CD14-positive monocyte (primary cell): ENCODE data around the gene TMEM214. TPM values are rescaled to one million over a fixed set of nuclear protein-coding genes. Genes with fewer than 3 reads are reported as not detected.

Experiments used
- DNase-seq, 3 donors: peaks; one replicate each; pipeline ENCODE4 v3.0.0-alpha.2; 2011 to 2022
- H2AFZ ChIP-seq: 2 replicates; pipeline ENCODE4 v1.6.0; 2012; ENCODE audit warnings: mild to moderate bottlenecking, low read depth, low read length, inconsistent platforms; ENCODE audit not compliant: insufficient read depth, poor library complexity, severe bottlenecking
- H3K27ac ChIP-seq, 2 donors: 1 replicate in 1 of 2; 2 replicates in 1 of 2; pipeline ENCODE4 v1.5.1; 2012 to 2013; ENCODE audit warnings: low read length in 2 of 2, control low read depth in 1 of 2, inconsistent platforms in 1 of 2, low read depth in 1 of 2, mild to moderate bottlenecking in 1 of 2
- H3K27me3 ChIP-seq, 2 donors: one replicate each; pipeline versions ENCODE4 v1.6.0 to v1.6.1; 2011 to 2013; ENCODE audit warnings: low read length in 2 of 2; ENCODE audit not compliant: control insufficient read depth in 2 of 2, insufficient read depth in 2 of 2
- H3K36me3 ChIP-seq, 2 donors: replicated peaks in 1 of 2; 1 replicate in 1 of 2; 2 replicates in 1 of 2; pipeline versions ENCODE4 v1.5.1 to v1.6.1; 2012 to 2013; ENCODE audit warnings: low read length in 2 of 2, control low read depth in 1 of 2, inconsistent platforms in 1 of 2, mild to moderate bottlenecking in 1 of 2; ENCODE audit not compliant: insufficient read depth in 2 of 2, control insufficient read depth in 1 of 2
- H3K4me1 ChIP-seq, 2 donors: 1 replicate in 1 of 2; 2 replicates in 1 of 2; pipeline versions ENCODE4 v1.5.1 to v1.6.1; 2012 to 2013; ENCODE audit warnings: low read length in 2 of 2, control low read depth in 1 of 2, inconsistent platforms in 1 of 2, mild to moderate bottlenecking in 1 of 2, moderate library complexity in 1 of 2; ENCODE audit not compliant: insufficient read depth in 2 of 2, control insufficient read depth in 1 of 2
- H3K4me2 ChIP-seq: replicated peaks from 2 replicates; pipeline ENCODE3; 2012; ENCODE audit warnings: low read length, moderate library complexity, mild to moderate bottlenecking; ENCODE audit not compliant: poor library complexity, severe bottlenecking; ENCODE audit errors: extremely low read depth
- H3K4me3 ChIP-seq, 3 experiments: fragments of 200-600 bp in 1 of 3; sonication (generic) in 1 of 3; replicated peaks in 1 of 3; 1 replicate in 2 of 3; 2 replicates in 1 of 3; pipeline ENCODE4 v1.5.1; 2011 to 2013; ENCODE audit warnings: low read length in 3 of 3, mild to moderate bottlenecking in 3 of 3, control low read depth in 2 of 3, low read depth in 2 of 3, inconsistent platforms in 1 of 3, moderate library complexity in 1 of 3
- H3K79me2 ChIP-seq: 2 replicates; pipeline ENCODE4 v1.6.0; 2012; ENCODE audit warnings: mild to moderate bottlenecking, control low read depth, inconsistent platforms, low read length, moderate library complexity; ENCODE audit not compliant: insufficient read depth
- H3K9ac ChIP-seq: 2 replicates; pipeline ENCODE4 v1.6.0; 2017; ENCODE audit warnings: low read length, mild to moderate bottlenecking; ENCODE audit not compliant: insufficient read depth, poor library complexity, severe bottlenecking
- H3K9me3 ChIP-seq, 2 donors: replicated peaks in 1 of 2; 1 replicate in 1 of 2; 2 replicates in 1 of 2; pipeline versions ENCODE4 v1.5.1 to v1.6.1; 2012 to 2013; ENCODE audit warnings: low read length in 2 of 2, control low read depth in 1 of 2; ENCODE audit not compliant: control insufficient read depth in 1 of 2, insufficient read depth in 1 of 2
- H4K20me1 ChIP-seq: 2 replicates; pipeline ENCODE4 v1.6.0; 2012; ENCODE audit warnings: mild to moderate bottlenecking, low read length, control low read depth, moderate library complexity; ENCODE audit not compliant: insufficient read depth
- H3K27ac Mint-ChIP-seq, 7 donors: one replicate each; pipeline ENCODE4 v1.8.0; 2020; ENCODE audit warnings: mild to moderate bottlenecking in 7 of 7, mixed read lengths in 7 of 7, moderate library complexity in 6 of 7, inconsistent platforms in 2 of 7
- H3K27me3 Mint-ChIP-seq, 3 donors: one replicate each; pipeline ENCODE4 v1.8.0; 2021 to 2022; ENCODE audit warnings: low read depth in 3 of 3, mild to moderate bottlenecking in 3 of 3, mixed read lengths in 3 of 3, moderate library complexity in 3 of 3, inconsistent platforms in 1 of 3
- H3K36me3 Mint-ChIP-seq, 2 donors: one replicate each; pipeline ENCODE4 v1.8.0; 2020; ENCODE audit warnings: mixed read lengths in 2 of 2, inconsistent platforms in 1 of 2, mild to moderate bottlenecking in 1 of 2
- H3K4me1 Mint-ChIP-seq: one replicate; pipeline ENCODE4 v1.8.0; 2020; ENCODE audit warnings: mild to moderate bottlenecking, mixed read lengths
- H3K4me3 Mint-ChIP-seq, 2 donors: one replicate each; pipeline ENCODE4 v1.8.0; 2020; ENCODE audit warnings: mild to moderate bottlenecking in 2 of 2, mixed read lengths in 2 of 2, moderate library complexity in 1 of 2
- H3K9me3 Mint-ChIP-seq, 7 donors: one replicate each; pipeline ENCODE4 v1.8.0; 2020 to 2022; ENCODE audit warnings: mixed read lengths in 7 of 7, mild to moderate bottlenecking in 6 of 7, moderate library complexity in 6 of 7, inconsistent platforms in 2 of 7
- WGBS: methylation state at CpG from one replicate; pipeline ENCODE4 v1.1.5; 2013; ENCODE audit warnings: missing lambda C conversion rate; ENCODE audit not compliant: insufficient coverage; 5-methylcytosine and 5-hydroxymethylcytosine counted together
- intact Hi-C, 2 donors: fragments of 100-400 bp; cut with micrococcal nuclease; formaldehyde crosslinking; loops; one replicate each; pipeline versions ENCODE4 v1.15.0 to v1.15.1; 2023
- polyA plus RNA-seq, 3 donors: library from polyadenylated mRNA; depleted of rRNA in 1 of 3; unstranded in 2 of 3; stranded (reverse) in 1 of 3; fragments of 300-500 nt in 2 of 3; fragments of >200 nt in 1 of 3; fragmentation: Illumina TruSeq in 2 of 3; gene quantifications; 1 replicate in 2 of 3; 2 replicates in 1 of 3; pipeline ENCODE4 v1.2.3, GENCODE V29; 2012 to 2021
- TF ChIP-seq, protein P1 (sequence below): fragments of 200-600 bp; IDR thresholded peaks from one replicate; pipeline ENCODE4 v1.8.0; 2022; ENCODE audit warnings: antibody characterized with exemption, mild to moderate bottlenecking

TMEM214 gene
- polyA plus RNA-seq, 3 donors = 18.3 to 61.7 (median 26.9) TPM

DNA sequence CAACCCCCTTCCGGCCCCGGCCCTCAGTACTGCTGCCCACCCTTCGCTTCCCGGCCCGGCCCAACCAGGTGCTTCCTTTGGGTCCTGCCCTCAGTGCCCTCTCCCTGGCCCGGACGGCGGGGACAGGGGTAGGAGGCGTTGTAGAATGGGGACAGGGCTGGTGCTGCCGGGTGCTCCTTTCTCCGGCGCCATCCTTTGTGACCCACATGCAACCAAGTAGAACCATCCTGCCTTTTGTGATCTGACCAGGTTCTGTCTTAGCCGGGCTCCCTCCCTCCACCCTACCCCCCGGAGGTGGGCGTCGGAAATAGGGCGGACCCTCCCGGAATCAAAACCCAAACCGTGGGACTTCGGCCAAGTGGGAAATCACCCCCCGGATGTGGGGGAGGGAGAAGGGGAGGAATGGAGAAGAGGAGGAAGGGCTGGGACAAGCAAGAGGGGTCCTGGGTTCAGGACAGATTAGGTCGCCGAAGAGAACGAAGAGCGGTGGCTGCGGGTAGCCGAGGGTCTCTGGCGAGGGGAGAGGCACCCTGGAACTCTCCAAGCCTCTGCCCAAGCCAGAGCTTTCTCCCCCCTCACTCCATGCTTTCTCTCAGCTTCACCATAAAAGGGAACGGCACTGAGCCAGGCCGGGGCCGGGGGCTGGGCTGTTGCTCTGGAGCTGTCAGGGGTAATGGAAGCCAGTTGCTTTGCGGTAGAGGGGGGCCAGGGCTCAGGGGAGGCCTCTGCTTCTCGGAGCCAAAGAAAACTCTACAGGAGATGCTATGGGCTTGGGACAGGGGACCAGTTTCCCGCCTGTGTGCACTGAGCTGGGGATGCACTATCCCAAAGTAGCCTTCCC lies 39.4 kb downstream of the TMEM214 start:
- Histone ChIP-seq H2AFZ (peak overlapping the region; percentile 96), H3K4me2 (peak overlapping the region; percentile 89), H3K4me3 (peak overlapping the region; percentile 49 to 97 (median 69)), H4K20me1 (peaks cover 15% of the 10 kb centered on the region), H3K79me2 (peaks cover 24% of the 10 kb centered on the region), H3K27me3 (no peaks in the 10 kb centered on the region), H3K27ac (peak overlapping the region in 1 of 2 donors; percentile 69), H3K4me1 (peaks cover 41 to 49% of the 10 kb centered on the region in 2 donors), H3K9me3 (no peaks in the 10 kb centered on the region), H3K36me3 (peaks cover 19 to 31% of the 10 kb centered on the region in 2 donors), H3K9ac (peak overlapping the region; percentile 91)
- Mint-ChIP-seq H3K36me3 (peaks cover 25 to 27% of the 10 kb centered on the region in 2 donors), H3K4me3 (peak overlapping the region; percentile 78 to 87), H3K4me1 (peaks cover 60% of the 10 kb centered on the region), H3K27me3 (no peaks in the 10 kb centered on the region), H3K9me3 (peaks cover 0 to 2% (median 0%) of the 10 kb centered on the region in 7 donors), H3K27ac (peak overlapping the region in 4 of 7 donors; percentile 66 to 77 (median 74))
- TF ChIP-seq, protein P1, sequence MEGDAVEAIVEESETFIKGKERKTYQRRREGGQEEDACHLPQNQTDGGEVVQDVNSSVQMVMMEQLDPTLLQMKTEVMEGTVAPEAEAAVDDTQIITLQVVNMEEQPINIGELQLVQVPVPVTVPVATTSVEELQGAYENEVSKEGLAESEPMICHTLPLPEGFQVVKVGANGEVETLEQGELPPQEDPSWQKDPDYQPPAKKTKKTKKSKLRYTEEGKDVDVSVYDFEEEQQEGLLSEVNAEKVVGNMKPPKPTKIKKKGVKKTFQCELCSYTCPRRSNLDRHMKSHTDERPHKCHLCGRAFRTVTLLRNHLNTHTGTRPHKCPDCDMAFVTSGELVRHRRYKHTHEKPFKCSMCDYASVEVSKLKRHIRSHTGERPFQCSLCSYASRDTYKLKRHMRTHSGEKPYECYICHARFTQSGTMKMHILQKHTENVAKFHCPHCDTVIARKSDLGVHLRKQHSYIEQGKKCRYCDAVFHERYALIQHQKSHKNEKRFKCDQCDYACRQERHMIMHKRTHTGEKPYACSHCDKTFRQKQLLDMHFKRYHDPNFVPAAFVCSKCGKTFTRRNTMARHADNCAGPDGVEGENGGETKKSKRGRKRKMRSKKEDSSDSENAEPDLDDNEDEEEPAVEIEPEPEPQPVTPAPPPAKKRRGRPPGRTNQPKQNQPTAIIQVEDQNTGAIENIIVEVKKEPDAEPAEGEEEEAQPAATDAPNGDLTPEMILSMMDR = no peak
- DNase-seq = no peak
- intact Hi-C loops = loop anchor here (5.0 kb wide), 1 partner anchor 40 kb away; the partner anchor contains the start of gene TMEM214 (in 2 of the 2)
- WGBS = 4% methylated on average over 20 of the region's 34 CpGs

DNA sequence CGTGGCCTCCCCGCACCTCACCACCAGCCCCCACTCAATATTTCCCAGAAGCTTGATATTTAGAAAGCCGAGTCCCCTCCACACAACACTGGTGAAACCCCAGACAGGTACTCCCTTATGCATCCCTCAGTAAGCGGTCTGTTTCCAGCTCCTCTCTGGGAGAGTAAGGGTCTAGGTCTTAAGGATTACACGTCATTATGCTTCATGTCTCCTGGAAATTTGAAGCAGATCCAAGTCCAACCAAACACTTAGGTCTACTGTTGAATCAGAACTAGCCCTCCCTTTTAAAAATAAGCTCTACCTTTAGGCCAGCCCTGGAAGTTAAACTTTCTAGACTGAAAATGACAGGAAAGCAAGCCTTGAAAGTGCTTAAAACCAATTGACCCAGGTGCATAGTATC lies 40.2 kb downstream of the TMEM214 start:
- H4K20me1 ChIP-seq = peaks cover 15% of the 10 kb centered on the region
- H3K4me1 Mint-ChIP-seq = peaks cover 61% of the 10 kb centered on the region

More for the DNA sequence above, 40.2 kb downstream of the TMEM214 start:
- Mint-ChIP-seq H3K9me3 (peaks cover 0 to 2% (median 0%) of the 10 kb centered on the region in 7 donors), H3K4me3 (peak overlapping the region in 1 of 2 donors; percentile 24), H3K27ac (no peak overlapping the region), H3K27me3 (peaks cover 0 to 3% (median 0%) of the 10 kb centered on the region in 3 donors), H3K36me3 (peaks cover 20% of the 10 kb centered on the region in 2 donors)
- DNase-seq = no peak
- H3K9me3 ChIP-seq = no peaks in the 10 kb centered on the region
- TF ChIP-seq, protein P1 = no peak
- peaks cover 16 to 24% of the 10 kb centered on the region in 2 donors for H3K36me3 ChIP-seq
- peak overlapping the region; percentile 96 for H2AFZ ChIP-seq
- intact Hi-C loops = loop anchor here (5.0 kb wide), 1 partner anchor 41 kb away; the partner anchor contains the start of gene TMEM214 (in 2 of the 2)
- H3K79me2 ChIP-seq = peaks cover 24% of the 10 kb centered on the region
- WGBS = 65% methylated on average over 2 of the region's 5 CpGs
- no peak overlapping the region for H3K9ac ChIP-seq
- no peak overlapping the region for H3K27ac ChIP-seq
- H3K4me2 ChIP-seq = no peak overlapping the region
- no peak overlapping the region for H3K4me3 ChIP-seq
- peaks cover 41 to 49% of the 10 kb centered on the region in 2 donors for H3K4me1 ChIP-seq
- H3K27me3 ChIP-seq = no peaks in the 10 kb centered on the region
